Hindlimb muscle (tissue), 1 donor: ENCODE measurements around the gene KCNJ14. TPM values are rescaled to one million over a fixed set of nuclear protein-coding genes. Genes with fewer than 3 reads are reported as not detected.

ENCODE experiments used
- DNase-seq: peaks from one replicate; pipeline ENCODE4 v3.0.0-alpha.2; 2013
- polyA plus RNA-seq: library from polyadenylated mRNA; unstranded; fragments of 120-200 nt; gene quantifications from one replicate; pipeline ENCODE4 v1.2.1, GENCODE V29; 2013; ENCODE audit not compliant: insufficient read length

Gene KCNJ14
- polyA plus RNA-seq, 1 donor: 1.2 TPM

DNA sequence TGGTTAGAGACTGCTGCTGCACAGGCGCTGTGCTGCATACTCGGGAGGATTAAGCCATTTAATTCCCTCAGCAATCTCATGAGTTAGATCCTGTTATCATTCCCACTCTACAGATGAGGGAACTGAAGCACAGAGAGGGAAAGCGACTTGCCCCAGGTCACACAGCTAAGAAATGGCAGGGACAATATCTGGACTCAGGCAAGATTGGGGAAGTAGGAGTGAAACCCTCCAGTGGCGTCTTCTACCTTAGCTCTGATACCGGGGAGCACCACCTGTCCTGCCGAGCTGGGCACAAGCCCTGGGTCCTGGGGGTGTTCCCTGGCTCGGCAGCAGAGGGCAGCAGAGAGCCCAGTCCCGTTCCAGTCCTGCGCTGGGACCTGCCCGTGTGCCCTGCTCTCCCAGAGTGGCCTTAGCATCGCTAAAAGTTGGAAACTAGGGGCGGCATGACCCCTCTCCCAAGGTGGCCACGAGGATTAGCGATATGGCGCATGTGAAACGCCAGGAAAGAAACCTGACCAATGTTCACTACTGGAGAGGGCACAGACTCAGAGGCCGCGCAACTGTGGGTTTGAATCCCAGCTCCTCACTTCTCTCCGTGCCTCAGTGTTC lies 34.3 kb downstream of the KCNJ14 start:
- no peak for DNase-seq

DNA sequence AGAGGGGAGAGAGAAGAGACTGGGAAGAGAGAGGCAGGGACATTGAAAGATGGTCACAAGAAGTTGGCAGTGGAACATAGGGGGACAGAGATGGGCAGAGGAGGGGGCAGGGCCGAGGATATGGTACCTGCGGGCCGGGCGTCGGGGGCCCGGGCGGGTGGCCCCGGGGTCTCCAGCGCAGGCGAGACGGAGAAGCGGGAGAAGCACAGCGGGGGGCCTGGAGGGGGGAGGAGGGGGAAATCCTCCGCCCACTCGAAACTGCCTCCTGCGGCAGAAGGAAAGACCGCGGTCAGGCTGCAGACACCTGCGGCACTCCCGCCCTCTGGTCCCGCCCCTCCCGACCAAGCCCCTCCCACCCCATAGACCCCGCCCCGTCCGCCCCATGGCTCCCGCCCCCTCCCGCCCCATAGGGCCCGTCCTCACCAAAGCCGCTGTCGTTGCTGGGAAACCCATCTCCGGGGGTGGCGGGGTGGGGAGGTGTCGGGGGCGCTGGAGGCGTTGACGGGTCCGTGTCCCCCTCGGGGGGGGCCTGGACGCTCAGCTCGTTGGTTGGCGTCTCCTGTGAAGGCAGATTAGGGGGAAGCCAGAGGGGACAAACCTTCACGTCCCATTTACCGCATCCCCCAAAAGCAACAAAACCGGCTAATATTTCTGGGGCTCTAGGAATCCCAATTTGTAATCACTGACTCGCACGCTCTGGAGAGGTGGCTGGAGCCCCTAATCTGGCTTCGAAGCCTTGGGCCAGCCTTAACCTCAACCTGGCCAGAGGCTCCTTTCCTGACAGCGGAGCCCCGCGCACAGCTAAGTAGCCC lies 35.8 kb downstream of the KCNJ14 start:
- DNase-seq: no peak

DNA sequence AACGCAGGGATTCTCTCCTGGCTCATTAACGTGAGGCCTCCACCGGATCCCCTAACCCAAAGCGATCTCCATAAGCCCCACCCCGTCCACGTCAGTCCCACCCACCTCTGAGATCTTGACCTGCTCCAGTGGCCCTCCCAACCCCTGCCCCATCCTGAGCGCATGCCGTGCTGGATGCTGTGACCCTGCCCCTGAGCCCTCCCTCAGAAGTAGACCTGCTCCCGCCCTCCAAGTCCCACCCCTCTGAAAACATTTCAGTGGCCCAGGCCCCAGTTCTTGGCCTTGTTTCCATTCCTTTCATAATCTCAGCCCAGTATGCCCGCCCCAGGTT lies 36.4 kb downstream of the KCNJ14 start:
- DNase-seq: no peak

DNA sequence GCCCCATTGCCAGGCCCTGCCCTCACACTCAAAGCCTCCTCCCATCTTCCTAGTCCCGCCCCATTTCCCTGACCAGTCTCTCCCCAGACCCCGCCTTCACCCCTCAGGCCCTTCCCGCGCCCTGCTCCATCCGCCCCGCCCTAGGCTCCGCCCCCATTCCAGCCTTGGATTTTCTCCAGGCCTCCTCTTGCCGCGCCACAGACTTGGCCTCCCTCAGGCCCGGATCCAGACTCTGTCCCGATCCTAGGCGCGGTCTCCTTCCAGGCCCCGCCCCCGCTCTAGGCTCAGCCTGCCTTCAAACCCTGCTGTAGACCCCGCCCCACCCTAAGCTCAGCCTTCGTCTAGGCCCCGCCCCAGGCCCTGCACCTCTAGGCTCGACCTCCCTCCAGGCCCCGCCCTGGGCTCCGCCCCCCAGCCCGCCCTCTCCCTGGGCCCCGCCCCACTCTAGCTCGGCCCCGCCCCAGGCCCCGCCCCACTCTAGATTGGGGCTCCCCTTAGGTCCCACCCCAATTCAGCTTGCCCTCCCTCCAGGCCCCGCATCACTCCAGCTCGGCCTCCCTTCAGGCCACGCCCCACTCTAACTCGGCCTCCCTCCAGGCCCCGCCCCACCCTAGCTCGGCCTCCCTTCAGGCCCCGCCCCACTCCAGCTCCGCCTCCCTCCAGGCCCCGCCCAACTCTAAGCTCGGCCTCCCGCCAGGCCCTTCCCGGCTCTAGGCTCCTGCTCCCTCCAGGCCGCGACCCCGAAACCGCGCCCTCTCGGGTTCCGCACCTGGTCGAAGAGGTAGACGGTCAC lies 37.7 kb downstream of the KCNJ14 start:
- DNase-seq: peak; percentile 85

DNA sequence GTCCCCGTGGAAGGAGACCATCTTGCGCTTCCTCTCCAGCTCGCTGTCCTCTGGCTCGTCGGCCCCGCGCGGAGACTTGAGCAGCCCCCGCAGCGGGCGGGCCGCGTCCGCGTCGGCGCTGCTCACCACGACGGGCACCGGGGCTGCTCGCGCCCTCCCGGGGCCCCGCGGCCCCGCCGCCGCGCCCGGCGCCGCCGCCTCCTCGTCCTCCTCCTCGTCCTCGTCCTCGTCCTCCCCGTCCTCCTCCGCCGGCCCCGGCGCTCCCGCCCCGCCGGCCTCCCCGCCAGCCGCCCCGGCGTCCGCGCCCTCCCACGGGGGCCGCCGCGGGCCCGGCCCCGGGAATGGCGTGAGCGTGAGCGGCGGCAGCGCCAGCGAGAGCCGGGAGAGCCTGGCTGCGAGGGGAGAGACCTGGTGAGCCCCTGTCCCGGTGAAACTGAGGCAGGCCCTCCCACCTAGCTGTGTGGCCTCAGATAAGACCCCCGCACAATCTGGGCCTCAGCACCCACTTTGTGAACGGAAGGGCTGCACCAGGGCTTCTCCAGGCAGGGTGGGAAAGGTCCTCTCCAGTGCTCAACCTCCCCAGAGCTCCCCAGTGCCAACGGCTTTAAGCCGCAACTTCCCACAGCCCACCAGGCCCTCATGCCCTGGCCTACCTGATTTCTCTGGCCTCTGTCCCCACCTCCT lies 38.5 kb downstream of the KCNJ14 start:
- DNase-seq: no peak

DNA sequence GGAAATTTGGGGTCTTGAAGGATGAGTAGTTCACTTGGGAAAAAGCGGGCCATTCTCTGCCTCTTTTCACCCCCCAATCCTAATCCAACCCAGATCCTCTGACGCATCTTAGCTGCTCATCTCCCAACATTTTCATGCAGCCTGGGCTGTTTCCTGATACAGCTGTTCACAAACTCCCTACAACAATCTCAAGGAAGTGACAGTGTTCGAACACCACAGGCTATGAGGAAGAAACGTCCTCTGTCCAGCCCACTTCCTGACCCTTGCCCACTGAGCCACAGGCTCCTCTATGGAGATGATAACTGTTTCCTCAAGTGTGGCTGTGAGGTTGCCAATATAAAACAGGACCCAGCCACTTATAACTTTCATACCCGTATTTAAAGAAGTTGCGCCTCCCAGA lies 40.0 kb downstream of the KCNJ14 start:
- no peak for DNase-seq

DNA sequence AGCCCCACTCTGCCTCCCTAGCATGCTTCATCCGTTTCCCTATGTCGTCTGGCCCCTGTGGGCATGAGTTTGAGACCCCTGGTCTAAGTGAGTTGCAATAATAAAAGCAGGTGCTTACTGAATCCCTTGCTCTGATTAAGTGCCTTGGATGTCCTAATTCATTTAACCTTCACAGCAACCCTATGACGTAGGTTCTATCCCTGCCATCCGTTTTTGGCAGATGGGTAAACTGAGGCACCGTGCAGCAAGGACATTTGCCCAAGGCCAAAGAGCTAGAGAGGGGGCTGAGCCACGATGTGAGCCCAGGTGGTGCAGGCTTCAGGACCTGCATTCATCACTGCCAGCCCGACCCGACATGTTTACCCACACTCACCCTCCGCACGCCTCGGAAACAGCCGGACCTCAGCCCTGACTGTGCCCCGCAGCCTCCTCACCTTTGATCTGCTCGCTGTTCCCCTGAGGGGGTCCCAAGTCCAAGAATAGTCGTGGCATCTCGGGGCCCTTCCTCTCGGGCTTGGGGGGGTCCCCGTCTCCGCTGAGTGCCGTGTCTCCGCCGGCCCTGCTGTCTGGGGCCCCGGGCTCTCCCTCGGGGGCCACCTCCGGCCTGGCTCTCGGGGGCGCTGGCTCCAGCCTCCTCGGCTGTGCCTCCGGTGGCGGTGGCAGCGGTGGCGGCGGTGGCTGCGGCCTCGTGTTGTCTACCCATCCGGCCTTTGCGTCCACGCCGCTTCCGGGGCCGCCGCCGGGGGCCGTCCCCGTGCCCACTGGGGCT lies 41.8 kb downstream of the KCNJ14 start:
- DNase-seq: no peak

DNA sequence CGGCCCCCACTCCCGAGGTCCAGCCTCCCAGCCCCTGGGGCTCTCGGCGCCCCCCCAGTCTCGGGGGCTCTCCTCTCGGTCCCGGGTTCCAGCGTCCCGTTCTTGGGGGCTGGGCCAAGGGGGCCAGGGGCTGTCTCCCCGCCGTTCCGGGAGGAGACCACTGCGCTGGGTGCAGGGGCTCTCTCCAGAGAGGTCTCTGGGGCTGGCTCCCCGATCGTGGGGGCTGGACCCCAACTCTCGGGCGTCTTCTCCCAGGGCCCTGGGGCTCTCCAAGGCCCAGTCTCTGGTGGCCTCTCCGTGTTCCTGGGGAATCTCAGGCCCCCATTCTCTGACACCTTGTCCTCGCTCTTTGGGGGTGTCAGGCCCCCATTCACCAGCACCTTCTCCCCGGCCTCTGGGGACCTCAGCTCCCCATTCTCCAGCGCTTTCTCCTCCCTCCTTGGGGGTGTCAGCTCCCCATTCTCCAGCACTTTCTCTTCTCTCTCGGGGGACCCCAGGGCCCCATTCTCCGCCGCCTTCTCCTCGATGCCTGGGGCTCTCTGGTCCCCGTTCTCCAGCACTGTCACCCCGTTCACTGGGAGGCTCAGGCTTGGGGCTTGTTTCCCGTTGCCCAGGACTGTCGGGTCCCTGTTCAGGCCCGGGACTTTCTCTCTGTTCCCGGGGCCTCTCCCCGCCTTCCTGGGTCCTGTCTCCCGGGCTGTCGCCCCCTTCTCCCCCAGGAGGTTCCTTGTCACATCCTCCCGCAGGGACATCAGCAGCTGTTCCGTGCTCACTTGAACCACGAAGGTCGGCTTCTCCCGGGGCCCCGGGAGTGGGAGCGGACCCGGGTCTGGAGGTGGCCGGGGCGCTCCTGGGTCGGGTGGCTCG lies 42.6 kb downstream of the KCNJ14 start:
- no peak for DNase-seq

DNA sequence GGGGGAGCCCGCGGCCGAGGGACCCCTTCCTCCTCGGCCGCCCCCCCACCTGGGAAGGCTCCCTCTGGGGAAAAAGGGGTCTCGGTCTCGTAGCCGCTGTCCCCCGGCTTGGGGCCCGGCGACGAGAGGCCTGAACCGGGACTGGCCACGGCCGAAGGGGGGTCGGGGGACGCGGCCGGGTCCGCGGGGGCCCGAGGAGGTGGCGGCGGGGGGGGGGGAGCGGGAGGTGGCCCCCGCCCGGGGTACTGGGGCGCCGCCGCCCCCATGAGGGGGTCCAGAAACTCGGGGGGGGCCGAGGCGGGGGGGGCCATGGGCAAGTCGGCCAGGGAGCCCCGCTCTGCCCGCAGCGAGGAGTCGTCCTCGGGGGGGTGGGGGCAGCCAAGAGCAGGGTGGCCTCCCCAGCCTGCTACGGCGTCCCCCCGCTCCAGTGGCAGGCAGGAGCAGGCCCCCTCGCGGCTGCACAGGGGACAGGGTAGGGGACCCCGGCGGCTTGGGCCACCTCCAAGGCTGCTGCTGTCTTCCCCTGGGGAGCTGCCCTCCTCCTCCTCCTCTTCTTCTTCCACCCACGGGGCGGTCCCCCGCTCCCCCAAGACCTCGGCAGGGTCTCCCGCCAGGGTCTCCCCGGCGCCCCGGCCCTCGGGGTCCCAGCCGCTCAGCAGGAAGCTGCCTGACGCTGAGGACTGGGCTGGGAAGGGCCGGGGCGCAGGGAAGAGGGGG lies 43.4 kb downstream of the KCNJ14 start:
- no peak for DNase-seq

DNA sequence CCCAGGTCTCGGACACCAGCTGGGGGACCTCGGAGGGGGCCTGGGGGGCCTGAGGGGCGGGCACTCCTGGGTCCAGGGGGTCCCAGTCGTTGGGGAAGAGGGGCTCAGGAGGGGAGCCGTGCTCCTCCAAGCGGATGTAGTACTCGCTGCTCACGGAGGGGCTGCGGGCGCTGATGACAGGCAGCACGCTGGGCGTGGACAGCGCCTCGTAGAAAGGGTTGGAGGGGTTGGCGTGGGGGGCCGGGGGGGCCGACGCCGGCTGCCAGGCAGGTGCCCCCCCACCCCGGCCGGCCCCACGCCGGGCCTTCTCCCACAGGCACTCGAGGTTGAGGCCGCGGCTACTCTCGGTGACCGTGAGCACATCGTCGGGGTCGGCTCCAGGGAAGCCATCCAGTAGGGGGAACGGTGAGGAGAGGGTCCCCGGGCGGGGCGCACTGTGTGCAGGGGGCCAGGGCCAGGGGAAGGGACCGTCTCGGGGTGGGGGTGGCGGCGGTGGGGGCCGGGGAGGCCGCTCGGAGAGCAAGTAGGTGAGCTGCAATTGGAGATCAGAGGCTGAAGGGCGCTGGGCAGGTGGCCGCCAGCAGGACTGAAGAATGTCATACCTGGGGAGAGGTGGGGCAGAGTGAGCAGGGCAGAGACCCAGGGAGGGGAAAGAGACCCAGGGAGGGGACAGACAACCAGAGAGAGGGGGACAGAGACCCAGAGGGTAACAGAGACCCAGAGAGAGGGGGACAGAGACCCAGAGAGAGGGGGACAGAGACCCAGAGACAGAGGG lies 44.1 kb downstream of the KCNJ14 start:
- no peak for DNase-seq

DNA sequence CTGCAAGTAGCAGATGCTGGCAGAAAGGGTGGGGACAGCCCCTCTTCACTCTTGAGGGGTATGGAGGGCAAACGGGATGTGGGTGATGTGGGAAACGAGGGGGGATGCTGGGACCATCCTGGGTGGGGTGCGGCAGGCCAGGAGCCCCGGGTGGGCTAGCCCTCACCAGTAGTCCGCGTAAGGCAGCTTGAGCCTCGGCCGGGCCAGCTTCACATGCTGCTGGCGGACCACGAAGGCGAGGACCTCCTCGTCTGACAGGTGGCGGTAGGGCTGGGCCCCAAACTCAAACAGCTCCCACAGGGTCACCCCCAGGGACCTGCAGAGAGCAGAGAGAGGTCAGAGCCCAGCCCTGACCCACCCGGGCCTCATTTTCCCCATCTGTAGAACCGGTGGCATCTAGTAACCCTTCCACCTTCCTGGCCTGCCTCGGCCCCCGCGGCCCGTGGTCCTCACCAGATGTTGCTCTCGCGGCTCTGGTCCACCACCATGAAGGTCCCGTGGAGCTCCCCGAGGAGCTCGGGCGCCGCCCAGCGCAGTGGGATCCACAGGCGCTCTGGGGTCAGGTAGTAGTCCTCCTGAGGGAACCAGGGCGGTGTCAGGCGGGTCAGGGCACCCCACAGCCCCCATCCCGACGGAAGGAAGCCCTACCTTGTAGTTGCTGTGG lies 45.6 kb downstream of the KCNJ14 start:
- no peak for DNase-seq

DNA sequence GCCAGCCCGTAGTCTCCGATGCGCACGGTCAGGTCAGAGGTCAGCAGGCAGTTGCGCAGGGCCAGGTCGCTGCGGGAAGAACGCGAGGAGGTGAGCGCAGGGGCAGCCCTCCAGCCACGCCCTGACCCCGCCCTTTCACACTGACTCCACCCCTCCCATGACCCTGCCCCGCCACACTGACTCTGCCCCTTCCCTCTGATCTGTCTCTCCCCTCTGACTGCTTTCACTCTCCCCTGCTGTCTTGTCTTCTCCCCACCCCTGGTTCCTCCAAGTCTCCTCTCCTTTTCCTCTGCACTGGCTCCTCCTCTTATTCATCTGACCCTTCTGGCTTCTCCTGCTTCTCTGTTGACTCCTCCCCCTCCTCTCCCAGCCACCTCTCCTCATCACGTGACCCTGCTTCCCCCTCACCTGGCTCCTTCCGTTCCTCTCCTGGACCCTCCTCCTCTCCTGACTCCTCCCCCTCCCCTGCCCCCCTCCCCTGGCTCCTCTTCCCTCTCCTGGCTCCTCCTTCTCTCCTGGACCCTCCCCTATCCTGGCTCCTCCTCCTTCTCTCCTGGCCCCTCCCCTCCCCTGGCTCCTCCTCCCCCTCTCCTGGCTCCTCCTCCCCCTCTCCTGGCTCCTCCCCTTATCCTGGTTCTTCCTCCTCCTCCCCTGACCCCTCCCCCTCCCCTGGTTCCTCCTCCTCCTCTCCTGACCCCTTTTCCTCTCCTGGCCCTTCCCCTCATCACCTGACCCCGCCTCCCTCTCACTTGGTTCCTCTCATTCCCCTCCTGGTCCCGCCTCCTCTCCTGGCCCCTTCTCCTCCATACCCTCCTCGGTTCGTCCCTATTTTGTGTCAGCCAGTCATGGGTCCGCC lies 46.3 kb downstream of the KCNJ14 start:
- DNase-seq: no peak

DNA sequence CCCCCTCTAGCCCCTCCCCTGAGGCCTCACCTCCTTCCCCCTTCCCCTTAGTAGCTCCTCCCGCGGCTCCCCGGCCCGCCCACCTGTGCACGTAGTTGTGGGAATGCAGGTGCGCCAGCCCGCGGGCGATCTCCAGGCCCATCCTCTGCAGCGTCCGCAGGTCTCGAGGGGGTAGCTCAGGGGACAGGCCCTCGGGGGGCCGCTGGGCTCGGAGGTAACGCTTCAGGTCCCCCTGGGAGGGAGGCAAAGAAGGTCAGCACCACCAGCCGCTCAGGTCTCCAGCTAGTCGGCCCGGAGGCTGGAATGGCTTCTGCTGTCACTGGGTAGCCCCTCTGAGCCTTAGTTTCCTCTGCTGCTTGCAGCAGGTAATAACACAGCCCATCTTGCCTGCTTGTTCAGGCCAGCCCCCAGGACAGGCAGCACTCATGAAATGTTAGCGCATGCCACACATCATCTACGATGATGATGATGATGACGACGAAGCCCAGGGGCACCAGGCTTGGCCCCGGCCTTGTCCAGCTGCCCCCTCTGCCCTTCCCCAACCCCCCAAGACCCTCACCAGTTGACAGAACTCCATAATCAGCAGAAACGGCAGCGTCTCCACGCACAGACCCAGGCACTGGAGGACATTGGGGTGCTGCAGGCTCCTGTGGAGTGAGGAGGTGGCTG lies 47.1 kb downstream of the KCNJ14 start:
- no peak for DNase-seq

DNA sequence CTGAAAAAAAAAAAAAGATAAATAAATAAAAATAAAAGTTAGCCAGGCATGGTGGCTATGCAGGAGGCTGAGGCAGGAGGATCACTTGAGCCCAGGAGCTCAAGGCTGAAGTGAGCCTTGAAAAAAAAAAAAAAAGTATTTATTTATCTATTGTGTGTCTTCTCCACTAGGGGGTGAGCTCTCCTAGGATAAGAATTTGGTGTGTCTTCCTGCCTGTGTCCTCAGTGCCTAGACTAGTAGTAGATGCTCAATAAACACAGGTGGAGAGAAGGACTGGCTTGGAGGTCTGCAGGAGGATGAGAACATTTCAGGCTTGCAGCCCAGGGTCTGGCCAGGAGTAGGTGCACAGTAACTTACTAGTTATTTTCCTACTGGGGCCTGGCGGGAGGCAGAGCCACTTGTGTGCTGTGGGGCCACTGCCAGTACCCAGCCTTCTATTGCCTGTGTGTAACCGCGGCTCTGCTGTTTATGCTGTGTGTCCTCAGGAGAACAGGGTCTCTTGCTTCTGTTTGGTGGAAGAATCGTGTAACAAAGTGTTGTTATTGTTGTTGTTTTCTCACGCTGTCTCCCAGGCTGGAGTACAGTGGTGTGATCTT lies 50.9 kb downstream of the KCNJ14 start:
- no peak for DNase-seq

DNA sequence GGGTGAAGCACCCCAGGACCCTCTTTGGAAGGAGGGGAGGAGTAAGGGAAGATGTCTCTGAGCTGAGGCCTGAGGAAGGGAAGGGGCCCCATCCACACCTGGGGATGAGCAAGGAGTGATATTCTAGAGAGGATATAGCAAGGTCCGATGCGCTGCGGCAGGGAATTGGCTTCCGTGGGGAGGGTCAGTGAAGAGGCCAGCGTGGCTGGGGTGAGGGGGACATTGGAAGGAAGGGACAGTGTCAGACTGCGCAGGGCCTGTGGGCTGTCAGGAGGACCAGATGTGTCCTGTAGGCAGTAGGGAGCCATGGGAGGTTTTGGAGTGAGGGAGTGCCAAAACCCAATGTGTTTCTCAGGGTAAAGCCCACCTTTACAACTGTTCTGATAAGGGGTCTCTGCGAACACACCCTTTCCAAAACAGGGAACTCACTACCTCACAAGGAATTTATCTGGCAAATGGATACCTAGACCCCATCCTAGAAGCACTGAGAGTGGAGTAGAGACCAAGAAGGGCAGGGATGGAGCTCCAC lies 52.6 kb downstream of the KCNJ14 start:
- no peak for DNase-seq

DNA sequence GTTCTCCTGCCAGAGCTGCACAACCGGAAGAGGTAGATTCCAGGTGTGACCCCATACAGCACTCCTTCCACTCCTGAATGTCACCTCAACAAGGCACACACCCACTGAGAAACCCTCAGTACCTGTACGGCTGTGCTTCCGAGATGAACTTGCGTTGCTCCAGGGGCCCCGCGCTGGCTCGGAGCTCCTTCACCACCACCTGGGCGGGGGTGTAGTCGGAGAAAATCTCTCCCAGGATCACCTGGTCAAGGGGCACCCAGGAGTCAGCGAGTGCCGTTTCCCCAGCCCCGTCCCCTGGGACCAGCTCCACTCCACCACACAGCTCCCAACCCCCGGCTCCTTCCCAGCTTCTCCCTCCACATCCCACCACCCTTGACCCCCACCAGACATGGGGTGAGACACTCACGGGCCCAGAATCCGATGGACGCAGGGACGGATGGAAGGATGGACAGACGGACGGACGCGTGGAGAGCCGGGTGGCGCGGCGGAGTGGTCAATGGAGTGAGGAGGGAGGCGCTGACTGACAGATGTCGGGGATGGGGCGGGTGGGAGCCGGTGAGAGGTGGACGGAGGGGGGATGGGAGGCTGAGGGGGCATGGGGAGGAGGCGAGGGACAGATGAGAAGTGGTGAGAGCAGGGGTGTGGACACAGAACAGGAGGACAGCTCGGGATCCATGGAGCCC lies 53.5 kb downstream of the KCNJ14 start:
- no peak for DNase-seq
